Right renal cortex interstitium (tissue), 3 donors: ENCODE measurements around the gene UBA52. TPM values are rescaled to one million over a fixed set of nuclear protein-coding genes. Genes with fewer than 3 reads are reported as not detected.
A peak's percentile ranks its signal among the peaks of the same experiment; 100 is the strongest.
"Not testable (repeated sequence)": the region's sequence is repeated elsewhere in the genome, so short reads cannot be mapped to it uniquely, and the experiment has no call there.

Experiments used
- DNase-seq, 3 donors: peaks; one replicate each; pipeline ENCODE4 v3.0.0-alpha.2; 2013; ENCODE audit warnings: low read depth in 3 of 3, low spot score in 2 of 3
- polyA plus RNA-seq, 3 donors: library from polyadenylated mRNA; unstranded; fragments of 120-200 nt; gene quantifications; one replicate each; pipeline ENCODE4 v1.2.1, GENCODE V29; 2013; ENCODE audit not compliant: insufficient read length in 3 of 3

Gene UBA52
- polyA plus RNA-seq, 3 donors = 768 to 922 (median 860) TPM

DNA sequence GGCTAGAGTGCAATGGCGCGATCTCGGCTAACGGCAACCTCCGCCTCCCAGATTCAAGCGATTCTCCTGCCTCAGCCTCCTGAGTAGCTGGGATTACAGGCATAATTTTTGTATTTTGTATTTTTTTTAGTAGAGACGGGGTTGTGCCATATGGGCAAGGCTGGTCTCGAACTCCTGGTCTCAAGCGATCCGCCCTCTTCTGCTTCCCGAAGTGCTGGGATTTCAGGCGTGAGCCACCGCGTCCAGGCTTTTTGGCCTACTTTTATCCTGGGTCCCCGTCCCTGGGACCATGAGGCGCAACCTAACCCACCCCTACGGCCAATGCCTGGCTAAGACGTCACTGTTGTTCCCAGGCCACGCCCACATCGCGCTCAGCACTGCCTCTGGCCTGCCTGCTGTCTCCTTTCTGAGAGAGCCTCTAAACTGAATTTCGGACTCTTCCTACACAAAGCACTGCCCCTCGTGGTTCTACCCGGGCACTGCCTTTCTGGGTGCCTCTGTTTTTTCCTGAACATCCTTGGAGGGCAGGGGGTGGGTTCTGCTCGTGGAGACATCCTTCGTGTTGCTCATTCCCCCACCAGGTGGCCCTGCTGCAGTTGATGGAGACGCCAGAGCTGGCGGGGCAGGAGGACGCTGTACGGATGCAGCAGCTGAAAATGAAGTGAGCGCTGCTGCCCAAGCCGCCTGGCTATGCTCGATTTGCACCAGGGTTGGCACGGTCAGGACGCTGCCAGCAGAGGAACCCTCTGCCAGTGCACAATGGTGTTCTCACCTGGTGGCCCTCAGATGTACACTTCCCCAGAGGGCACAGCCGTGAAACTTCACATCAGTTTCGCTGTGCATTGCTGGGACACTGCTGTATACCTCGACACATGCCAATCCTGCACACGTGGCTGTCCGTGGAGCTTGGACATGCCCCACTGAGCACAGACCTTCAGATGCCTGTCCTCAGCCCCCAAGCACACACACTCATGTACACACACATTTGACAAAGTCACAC lies 18.9 kb downstream of the UBA52 start:
- peak; percentile 52 to 74 (median 74) for DNase-seq

DNA sequence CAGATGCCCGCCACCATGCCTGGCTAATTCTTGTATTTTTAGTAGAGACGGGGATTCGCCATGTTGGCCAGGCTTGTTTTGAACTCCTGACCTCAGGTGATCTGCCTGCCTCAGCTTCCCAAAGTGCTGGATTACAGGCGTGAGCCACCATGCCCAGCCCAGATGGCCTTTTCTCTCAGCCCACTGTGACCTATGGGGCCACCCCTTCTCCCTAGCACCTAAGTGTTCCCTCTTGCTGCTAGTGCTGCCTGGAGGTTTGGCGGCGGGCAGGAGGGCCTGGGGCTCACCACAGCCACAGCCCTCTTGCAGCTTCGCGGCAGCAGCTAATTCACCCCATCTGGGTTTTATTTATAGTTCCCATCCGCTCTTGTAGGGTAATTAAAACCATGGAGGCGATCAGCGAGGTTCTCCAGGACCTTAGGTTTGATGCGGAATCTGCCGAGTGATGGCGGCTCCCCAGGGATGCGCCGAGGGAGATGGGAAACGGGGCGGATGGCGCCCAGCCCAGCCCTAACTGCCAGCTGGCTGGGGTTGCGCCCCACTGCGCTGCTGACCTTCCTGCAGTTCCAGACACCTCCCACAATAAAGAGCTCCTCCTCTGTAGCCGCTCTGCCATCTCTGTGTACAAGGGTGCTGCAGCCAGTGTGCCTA lies 20.2 kb downstream of the UBA52 start:
- DNase-seq = no peak

DNA sequence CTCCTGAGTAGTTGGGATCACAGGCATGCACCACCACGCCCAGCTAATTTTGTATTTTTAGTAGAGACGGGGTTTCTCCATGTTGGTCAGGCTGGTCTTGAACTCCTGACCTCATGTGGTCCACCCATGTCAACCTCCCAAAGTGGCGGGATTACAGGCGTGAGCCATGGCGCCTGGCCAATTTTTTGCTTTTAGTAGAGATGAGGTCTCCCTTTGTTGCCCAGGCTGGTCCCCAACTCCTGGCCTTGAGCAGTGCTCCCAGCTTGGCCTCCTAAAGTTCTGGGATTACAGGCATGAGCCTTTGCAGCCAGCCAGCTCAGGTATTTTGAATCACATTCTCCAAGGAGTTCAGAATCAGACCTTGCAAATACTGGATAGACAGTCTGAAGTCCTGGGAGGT lies 21.1 kb downstream of the UBA52 start:
- DNase-seq = not testable (repeated sequence)

DNA sequence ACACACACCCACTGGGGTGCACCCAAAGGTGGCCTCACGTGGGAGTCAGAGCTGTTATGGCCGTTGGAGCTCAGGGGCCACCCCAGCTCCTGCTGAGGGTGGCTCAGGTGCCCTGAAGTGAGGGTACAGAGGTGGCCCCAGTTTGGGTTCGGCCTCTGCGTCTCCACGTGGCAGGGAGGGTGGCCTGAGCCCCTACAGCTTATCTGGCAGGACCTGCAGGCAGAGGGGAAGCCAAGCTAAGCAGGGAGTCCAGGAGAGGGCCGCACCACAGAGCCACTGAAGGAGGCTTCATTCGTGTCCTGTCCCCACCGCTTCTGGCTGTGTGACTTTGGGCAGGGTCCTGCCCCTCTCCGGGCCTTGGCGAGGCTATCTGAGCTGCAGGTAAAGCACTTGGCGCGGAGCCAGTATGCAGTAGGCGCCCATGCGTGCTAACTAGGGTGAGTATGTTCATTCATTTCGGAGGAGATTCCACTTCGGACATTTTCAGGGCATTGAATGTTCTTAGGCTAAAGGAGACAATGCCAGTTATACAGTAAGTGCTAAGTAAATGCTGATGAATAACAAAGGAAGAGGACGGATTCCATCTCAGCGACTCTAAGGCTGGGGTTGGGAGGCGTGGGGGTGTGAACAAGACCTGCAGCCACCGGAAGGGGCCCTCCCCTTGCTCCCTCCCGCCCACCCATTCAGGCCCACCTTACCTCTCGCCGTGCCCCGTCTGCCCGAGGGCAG lies 21.9 kb downstream of the UBA52 start:
- DNase-seq = no peak

DNA sequence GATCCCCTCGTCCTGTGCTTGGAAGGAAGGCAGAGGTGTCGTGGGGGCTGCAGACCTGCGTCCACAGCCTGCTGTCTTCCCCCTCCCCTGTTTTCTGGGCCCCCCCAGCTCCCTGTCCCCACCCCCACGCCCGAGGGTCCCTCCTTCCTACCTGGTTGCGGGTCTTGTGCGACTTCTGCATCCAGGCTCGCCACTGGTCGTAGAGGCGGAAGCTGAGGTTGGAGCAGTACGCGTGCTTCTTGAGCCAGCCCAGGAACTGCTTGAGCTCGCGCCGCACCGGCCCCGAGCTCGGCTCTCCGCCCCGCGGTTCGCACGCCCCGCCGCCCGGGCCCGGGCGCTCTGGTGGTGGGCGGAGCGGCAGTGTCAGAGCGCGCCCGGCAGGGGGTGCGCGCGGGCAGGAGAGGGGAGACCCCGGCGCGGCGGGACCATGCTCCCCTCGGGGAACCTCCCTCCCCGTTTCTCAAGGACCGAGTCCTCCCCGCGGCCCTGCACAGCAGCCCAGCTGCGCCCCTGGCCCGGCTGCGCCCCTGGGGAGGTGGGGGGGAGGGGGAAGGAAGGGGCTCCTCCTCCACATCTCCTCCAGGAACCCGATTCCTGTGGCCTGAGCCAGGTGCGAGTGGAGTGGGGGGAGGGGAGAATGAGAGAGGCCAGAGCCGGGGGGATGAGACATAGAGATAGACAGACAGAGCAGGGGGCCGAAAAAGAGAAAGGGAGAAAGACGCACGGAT lies 22.6 kb downstream of the UBA52 start:
- peak in 1 of 3 donors; percentile 69 for DNase-seq

DNA sequence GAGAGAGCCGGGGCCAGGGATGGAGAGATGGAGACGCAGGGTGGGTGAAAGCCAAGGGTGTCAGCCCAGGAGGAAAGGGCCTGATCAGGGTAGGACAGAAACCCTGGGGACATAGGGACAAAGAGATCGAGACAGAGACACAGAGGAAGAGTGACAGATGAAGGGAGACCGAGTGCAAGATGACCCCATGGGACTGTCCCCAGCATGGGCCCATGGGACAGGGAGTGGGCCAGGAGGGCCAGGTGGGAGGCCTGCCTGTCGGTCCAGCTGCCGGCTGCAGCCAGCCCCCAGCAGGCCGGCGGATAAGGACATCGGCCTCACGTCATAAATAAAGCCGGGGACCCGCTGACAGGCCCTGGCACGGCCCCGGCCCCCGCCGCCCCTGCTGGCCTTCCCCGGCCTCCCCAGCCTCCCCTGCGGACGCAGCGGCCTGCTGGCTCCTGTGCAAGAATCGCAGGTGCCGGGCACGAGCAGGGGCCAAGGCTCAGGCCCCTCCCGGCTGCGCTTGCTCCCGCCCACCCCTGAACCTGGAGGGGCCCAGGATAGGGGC lies 23.2 kb downstream of the UBA52 start:
- no peak for DNase-seq

DNA sequence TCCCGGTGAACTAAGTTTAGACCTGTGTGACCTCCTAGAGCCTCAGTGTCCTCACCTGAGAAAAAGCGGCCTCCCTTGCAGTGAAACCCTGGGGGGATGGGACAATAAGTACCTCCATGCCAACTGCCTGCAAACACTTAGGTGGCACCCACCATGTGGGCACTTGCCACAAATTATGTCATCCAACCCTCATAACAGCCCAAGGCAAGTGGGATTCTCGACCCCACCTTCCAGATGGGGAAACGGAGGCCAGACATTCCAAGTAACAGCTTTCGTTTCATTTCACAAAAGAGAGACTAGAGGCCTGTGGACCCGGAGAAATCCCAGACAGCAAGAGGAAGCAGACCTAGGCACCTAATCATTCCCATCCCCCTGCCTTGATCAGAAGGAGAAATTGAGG lies 23.8 kb downstream of the UBA52 start:
- no peak for DNase-seq

DNA sequence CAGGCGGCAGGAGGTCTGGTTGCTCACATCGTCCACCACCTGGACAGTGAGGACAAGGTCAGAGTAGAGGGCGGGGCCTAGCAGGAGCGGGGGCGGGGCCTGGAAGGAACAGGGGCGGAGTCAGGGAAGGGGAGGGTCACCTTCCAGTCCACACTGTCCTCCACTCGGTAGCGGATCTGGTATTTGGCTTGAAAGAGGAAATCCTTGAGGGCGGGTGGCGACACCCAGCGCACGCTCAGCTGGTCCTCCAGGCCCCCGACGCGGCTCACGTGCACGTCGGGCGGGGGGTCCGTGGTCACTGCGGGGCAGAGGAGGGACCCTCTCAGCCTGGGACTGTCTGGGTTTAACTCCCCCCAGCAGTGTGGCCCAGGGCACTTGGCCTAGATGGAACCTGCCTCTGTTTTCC lies 25.1 kb downstream of the UBA52 start:
- DNase-seq = no peak

DNA sequence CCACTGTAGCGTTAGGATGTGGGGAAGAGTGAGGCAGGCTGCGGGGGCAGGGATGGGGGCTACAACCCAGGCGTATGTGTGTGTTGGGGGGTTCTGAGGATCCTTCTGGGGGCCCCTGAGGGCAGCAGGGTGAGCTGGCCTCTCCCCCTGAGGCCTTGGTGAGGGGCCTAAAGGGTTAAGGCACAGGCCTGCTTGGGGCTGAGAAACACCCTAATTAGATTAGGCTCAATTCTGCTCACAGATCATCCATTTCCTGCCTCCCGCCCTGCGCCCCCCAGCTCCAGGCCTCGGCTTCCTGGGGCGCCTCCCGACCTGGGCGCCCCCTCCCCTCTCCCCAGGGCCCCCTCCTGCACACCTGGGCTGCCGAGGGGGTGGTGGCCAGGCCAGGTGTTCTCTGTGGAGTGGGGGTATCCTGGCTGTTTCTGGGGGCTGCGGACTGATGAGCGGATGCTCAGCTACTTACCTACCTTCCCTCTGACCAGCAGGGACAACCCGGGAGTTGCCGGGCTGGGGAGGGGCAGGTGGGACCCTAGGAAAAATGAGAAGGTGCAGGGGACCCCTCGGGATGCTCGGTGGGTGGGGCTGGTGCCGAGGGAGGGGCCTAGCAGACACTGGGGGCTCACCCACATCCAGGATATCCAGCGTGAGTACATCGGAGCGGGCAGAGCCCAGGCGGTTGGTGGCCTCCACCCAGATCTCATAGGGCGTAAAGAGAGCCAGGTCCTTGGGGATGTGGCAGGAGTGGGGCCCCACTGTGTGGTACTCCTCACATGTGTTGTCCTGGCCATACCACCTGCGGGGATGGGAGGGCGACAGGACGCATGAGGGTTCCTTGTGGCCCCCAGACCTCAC lies 26.4 kb downstream of the UBA52 start:
- DNase-seq = no peak

DNA sequence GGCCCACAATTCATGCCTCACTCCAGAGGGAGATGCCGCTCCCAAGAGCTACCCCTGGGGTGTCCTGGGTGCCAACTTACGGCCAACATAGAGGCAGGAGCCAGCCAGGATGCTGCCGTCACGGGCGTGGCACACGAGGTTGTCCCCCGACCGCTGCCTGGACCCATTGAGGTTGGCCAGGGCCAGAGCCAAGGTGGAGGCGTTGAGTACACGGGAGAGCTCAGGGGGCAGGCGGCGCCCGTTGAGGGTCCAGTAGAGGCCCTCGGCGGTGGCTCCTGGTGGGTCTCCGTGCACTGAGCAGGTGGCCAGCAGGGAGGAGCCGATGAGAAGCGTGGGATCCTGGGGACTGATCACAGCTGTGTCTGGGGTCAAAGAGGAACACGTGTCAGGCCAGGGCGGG lies 27.8 kb downstream of the UBA52 start:
- DNase-seq = no peak

DNA sequence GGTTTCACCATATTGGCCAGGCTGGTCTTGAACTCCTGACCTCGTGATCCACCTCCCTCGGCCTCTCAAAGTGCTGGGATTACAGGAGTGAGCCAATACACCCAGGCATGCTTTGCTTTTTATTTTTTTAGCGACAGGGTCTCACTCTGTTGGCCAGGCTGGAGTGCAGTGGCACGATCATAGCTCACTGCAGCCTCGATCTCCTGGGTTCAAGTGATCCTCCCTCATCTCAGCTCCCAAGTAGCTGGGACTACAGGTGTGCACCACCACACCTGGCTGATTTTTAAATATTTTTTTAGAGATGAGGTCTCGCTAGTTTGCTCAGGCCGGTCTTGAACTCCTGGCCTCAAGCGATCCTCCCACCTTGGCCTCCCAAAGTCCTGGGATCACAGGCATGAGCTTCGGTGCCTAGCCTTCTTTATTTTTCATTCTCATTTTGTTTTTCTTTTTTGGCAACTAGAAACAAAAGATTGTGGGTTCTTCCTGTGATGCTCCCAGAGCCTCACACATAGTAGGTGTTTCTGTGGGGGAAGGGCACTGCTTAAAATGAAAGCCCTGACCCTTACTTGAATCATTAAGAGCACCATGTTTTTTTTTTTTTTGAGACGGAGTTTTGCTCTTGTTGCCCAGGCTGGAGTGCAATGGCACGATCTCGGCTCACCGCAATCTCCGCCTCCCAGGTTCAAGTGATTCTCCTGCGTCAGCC lies 29.2 kb downstream of the UBA52 start:
- not testable (repeated sequence) for DNase-seq

DNA sequence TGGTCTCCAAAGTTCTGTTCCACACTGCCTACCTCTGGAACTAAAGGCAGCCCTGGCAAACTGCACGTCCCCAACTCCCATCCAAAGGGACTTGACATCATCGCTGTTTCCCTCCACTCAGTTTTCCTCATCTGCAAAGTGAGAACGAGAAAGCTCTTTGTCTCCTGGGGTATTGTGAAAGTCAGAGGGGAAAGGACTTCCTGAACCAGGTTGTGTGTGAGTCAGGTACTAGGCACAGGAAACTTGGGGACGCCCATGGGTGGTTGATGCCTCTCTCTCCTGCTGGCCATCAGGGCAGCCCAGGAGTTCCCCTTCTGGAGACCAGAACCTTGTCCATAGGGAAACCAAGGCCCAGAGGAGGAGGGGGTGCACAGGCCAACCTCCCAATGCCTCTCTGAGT lies 30.2 kb downstream of the UBA52 start:
- DNase-seq = no peak

DNA sequence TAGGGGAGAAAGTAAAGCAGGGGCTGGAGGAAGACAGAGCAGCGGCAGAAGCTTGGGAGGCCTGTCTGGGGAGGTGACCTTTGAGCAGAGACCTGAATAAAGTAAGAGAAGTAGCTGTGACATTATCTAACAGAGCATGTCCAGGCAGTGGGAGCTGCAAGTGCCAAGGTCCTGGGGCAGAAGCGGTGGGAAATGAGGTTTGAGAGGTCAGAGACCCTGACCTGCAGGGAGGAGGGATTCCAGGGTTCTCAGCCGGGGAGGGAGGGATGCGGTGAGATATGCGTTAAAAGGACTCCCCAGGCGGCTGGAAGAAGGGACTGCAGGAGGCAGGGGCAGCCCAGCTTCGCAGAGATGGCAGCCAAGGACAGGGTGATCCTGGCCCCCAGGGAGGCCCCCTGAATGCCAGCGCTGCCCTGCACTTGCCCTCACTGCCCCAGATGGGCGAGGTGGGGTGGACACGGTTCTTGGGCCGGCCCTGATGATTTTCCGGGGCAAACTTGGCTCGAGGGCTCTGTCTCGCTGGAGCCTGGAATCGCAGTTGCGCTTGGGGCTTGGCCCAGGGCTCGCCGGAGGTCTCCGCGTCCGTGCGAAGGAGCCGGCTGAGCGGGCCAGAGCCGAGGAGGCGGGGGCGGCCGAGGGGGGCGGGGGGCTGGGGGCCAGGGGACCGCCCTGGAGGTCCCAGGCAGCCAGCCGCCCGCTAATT lies 31.7 kb downstream of the UBA52 start:
- no peak for DNase-seq

DNA sequence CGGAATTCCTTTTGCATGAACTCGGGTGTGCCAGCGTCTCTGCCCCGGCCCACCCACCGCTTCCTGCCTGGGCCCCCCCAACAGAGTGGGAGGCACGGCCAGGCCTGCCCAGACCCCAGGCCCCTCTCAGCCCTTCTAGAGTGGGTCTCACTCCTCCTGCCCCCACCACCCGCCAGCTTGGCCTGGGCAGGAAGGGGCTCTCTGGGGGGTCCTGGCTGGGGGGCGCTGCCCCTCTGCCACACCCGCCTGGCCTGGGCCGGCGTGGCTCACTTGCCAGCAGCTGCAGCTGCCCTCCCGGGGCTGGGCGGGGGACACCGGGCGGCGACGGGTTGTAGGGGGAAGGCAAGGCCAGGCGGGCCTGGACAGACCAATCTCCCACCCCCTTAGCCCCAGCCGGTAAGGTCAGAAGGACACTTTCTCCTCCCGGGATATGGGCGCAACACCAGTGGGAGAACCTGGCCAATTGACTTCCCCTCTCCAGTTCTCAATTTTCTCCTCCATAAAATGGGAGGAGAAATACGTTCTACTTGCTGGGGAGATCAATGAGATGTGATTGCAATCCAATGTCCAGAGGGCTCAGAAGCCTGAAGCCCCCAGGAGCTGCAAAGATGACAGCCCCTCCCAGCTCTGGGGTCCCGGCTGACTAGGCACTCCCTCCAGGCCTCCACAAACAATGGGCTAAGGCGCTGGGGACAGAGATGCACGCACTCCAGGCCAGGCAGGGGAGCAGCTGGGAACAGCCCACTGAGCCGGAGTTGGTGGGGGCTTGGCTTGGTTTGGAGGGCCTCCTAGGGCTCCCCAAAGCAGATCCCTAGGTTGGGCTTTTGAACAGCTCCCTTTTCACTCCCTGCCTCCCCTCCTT lies 32.5 kb downstream of the UBA52 start:
- DNase-seq = no peak

DNA sequence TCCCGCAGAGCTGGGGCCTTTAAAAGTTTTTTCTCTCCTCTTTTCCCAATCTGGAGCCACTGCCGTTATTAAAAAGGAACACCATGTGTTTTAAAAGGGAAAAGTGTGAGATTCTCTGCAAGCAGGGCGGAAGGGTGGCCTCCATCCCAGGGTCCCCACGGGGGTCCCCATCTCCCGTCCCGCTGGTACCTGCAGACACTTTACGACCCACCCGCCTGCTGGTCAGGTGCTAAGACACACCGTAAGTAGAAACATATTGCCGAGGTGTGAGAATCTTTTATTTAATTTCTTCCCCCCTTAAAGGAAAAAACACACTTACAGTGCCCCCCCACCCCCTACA lies 33.1 kb downstream of the UBA52 start:
- no peak for DNase-seq

DNA sequence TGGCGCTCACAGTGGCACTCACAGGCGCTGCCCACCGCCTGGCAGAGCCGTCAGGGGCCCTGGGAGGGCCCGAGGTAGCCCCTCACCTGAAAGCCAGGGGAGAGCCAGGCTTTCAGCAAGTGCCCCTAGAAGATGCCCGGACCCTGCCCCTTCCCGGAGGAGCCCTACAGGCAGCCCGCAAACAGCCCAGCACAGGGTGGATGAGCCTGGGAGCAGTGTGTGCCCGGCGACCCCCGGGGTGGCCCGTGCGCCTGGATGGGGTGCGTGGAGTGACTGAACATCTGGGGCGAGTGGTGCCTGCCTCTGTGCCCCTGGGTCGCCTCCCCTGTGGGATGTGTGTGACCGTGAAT lies 33.5 kb downstream of the UBA52 start:
- no peak for DNase-seq

DNA sequence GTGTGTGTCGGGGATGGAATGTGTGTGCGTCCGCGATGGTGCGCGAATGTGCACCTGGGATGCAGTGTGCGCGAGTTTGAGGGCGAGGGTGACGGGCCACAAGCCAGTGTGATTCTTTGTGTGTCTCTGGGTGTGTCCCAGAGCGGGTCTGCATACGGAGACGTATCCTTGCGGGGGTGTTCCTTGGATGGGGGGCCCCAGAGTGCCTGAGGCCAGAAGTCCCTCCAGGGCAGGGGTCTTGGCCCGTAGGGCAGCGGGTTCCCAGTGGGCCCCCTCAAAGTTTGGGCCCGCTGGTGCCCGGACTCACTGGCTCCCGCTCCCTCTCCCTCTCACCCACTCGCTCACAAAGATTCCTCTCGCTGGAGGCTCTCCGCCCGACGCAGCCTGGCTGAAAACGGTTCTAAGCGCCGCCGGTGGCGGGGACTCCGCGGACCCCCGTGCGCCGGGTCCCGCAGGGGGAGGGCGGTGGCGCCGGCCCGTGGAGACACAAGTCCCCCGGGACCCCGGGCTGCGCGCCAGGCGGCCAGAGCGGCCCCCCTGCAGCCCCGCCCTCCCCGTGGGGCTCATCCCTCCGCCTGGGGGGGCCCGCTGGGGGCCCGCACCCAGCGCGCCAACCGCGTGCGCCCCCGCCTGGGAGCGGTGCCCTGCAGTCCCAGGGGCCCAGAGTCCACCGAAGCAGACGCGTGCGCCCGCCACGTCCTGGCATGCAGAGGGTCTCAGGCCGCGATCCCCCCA lies 34.1 kb downstream of the UBA52 start:
- DNase-seq = no peak
